CD14-positive monocyte (primary cell): ENCODE results near the gene TIMP1. TPM values are rescaled to one million over a fixed set of nuclear protein-coding genes. Genes with fewer than 3 reads are reported as not detected.
"Not testable (repeated sequence)": the region's sequence is repeated elsewhere in the genome, so short reads cannot be mapped to it uniquely, and the experiment has no call there.

ENCODE experiments used
- DNase-seq, 3 donors: peaks; one replicate each; pipeline ENCODE4 v3.0.0-alpha.2; 2011 to 2022
- H2AFZ ChIP-seq: 2 replicates; pipeline ENCODE4 v1.6.0; 2012; ENCODE audit warnings: mild to moderate bottlenecking, low read depth, low read length, inconsistent platforms; ENCODE audit not compliant: insufficient read depth, poor library complexity, severe bottlenecking
- H3K27ac ChIP-seq, 2 donors: 1 replicate in 1 of 2; 2 replicates in 1 of 2; pipeline ENCODE4 v1.5.1; 2012 to 2013; ENCODE audit warnings: low read length in 2 of 2, control low read depth in 1 of 2, inconsistent platforms in 1 of 2, low read depth in 1 of 2, mild to moderate bottlenecking in 1 of 2
- H3K27me3 ChIP-seq, 2 donors: one replicate each; pipeline versions ENCODE4 v1.6.0 to v1.6.1; 2011 to 2013; ENCODE audit warnings: low read length in 2 of 2; ENCODE audit not compliant: control insufficient read depth in 2 of 2, insufficient read depth in 2 of 2
- H3K36me3 ChIP-seq, 2 donors: replicated peaks in 1 of 2; 1 replicate in 1 of 2; 2 replicates in 1 of 2; pipeline versions ENCODE4 v1.5.1 to v1.6.1; 2012 to 2013; ENCODE audit warnings: low read length in 2 of 2, control low read depth in 1 of 2, inconsistent platforms in 1 of 2, mild to moderate bottlenecking in 1 of 2; ENCODE audit not compliant: insufficient read depth in 2 of 2, control insufficient read depth in 1 of 2
- H3K4me1 ChIP-seq, 2 donors: 1 replicate in 1 of 2; 2 replicates in 1 of 2; pipeline versions ENCODE4 v1.5.1 to v1.6.1; 2012 to 2013; ENCODE audit warnings: low read length in 2 of 2, control low read depth in 1 of 2, inconsistent platforms in 1 of 2, mild to moderate bottlenecking in 1 of 2, moderate library complexity in 1 of 2; ENCODE audit not compliant: insufficient read depth in 2 of 2, control insufficient read depth in 1 of 2
- H3K4me2 ChIP-seq: replicated peaks from 2 replicates; pipeline ENCODE3; 2012; ENCODE audit warnings: low read length, moderate library complexity, mild to moderate bottlenecking; ENCODE audit not compliant: poor library complexity, severe bottlenecking; ENCODE audit errors: extremely low read depth
- H3K4me3 ChIP-seq, 3 experiments: fragments of 200-600 bp in 1 of 3; sonication (generic) in 1 of 3; replicated peaks in 1 of 3; 1 replicate in 2 of 3; 2 replicates in 1 of 3; pipeline ENCODE4 v1.5.1; 2011 to 2013; ENCODE audit warnings: low read length in 3 of 3, mild to moderate bottlenecking in 3 of 3, control low read depth in 2 of 3, low read depth in 2 of 3, inconsistent platforms in 1 of 3, moderate library complexity in 1 of 3
- H3K79me2 ChIP-seq: 2 replicates; pipeline ENCODE4 v1.6.0; 2012; ENCODE audit warnings: mild to moderate bottlenecking, control low read depth, inconsistent platforms, low read length, moderate library complexity; ENCODE audit not compliant: insufficient read depth
- H3K9ac ChIP-seq: 2 replicates; pipeline ENCODE4 v1.6.0; 2017; ENCODE audit warnings: low read length, mild to moderate bottlenecking; ENCODE audit not compliant: insufficient read depth, poor library complexity, severe bottlenecking
- H3K9me3 ChIP-seq, 2 donors: replicated peaks in 1 of 2; 1 replicate in 1 of 2; 2 replicates in 1 of 2; pipeline versions ENCODE4 v1.5.1 to v1.6.1; 2012 to 2013; ENCODE audit warnings: low read length in 2 of 2, control low read depth in 1 of 2; ENCODE audit not compliant: control insufficient read depth in 1 of 2, insufficient read depth in 1 of 2
- H4K20me1 ChIP-seq: 2 replicates; pipeline ENCODE4 v1.6.0; 2012; ENCODE audit warnings: mild to moderate bottlenecking, low read length, control low read depth, moderate library complexity; ENCODE audit not compliant: insufficient read depth
- H3K27ac Mint-ChIP-seq, 7 donors: one replicate each; pipeline ENCODE4 v1.8.0; 2020; ENCODE audit warnings: mild to moderate bottlenecking in 7 of 7, mixed read lengths in 7 of 7, moderate library complexity in 6 of 7, inconsistent platforms in 2 of 7
- H3K27me3 Mint-ChIP-seq, 3 donors: one replicate each; pipeline ENCODE4 v1.8.0; 2021 to 2022; ENCODE audit warnings: low read depth in 3 of 3, mild to moderate bottlenecking in 3 of 3, mixed read lengths in 3 of 3, moderate library complexity in 3 of 3, inconsistent platforms in 1 of 3
- H3K36me3 Mint-ChIP-seq, 2 donors: one replicate each; pipeline ENCODE4 v1.8.0; 2020; ENCODE audit warnings: mixed read lengths in 2 of 2, inconsistent platforms in 1 of 2, mild to moderate bottlenecking in 1 of 2
- H3K4me1 Mint-ChIP-seq: one replicate; pipeline ENCODE4 v1.8.0; 2020; ENCODE audit warnings: mild to moderate bottlenecking, mixed read lengths
- H3K4me3 Mint-ChIP-seq, 2 donors: one replicate each; pipeline ENCODE4 v1.8.0; 2020; ENCODE audit warnings: mild to moderate bottlenecking in 2 of 2, mixed read lengths in 2 of 2, moderate library complexity in 1 of 2
- H3K9me3 Mint-ChIP-seq, 7 donors: one replicate each; pipeline ENCODE4 v1.8.0; 2020 to 2022; ENCODE audit warnings: mixed read lengths in 7 of 7, mild to moderate bottlenecking in 6 of 7, moderate library complexity in 6 of 7, inconsistent platforms in 2 of 7
- CTCF ChIP-seq: fragments of 200-600 bp; IDR thresholded peaks from one replicate; pipeline ENCODE4 v1.8.0; 2022; ENCODE audit warnings: antibody characterized with exemption, mild to moderate bottlenecking
- WGBS: methylation state at CpG from one replicate; pipeline ENCODE4 v1.1.5; 2013; ENCODE audit warnings: missing lambda C conversion rate; ENCODE audit not compliant: insufficient coverage; 5-methylcytosine and 5-hydroxymethylcytosine counted together
- intact Hi-C, 2 donors: fragments of 100-400 bp; cut with micrococcal nuclease; formaldehyde crosslinking; loops; one replicate each; pipeline versions ENCODE4 v1.15.0 to v1.15.1; 2023
- polyA plus RNA-seq, 3 donors: library from polyadenylated mRNA; depleted of rRNA in 1 of 3; unstranded in 2 of 3; stranded (reverse) in 1 of 3; fragments of 300-500 nt in 2 of 3; fragments of >200 nt in 1 of 3; fragmentation: Illumina TruSeq in 2 of 3; gene quantifications; 1 replicate in 2 of 3; 2 replicates in 1 of 3; pipeline ENCODE4 v1.2.3, GENCODE V29; 2012 to 2021

The TIMP1 gene
- polyA plus RNA-seq, 3 donors, result 591 to 682 (median 632) TPM

- WGBS, result no CpG with 5 or more reads among the region's 3 CpGs
- H3K79me2 ChIP-seq, result no peaks in the 10 kb centered on the region
- intact Hi-C loops, result no loop called here
- TF ChIP-seq CTCF, result no peak
- H3K9ac ChIP-seq, result no peak overlapping the region
- H3K36me3 Mint-ChIP-seq, result no peaks in the 10 kb centered on the region
- H2AFZ ChIP-seq, result no peak overlapping the region
- H3K27me3 ChIP-seq, result no peaks in the 10 kb centered on the region
- H3K4me3 Mint-ChIP-seq, result no peak overlapping the region
- H3K4me1 ChIP-seq, result no peaks in the 10 kb centered on the region
- H3K27ac ChIP-seq, result no peak overlapping the region
- no peaks in the 10 kb centered on the region for H4K20me1 ChIP-seq
- H3K9me3 Mint-ChIP-seq, result peaks cover 2 to 31% (median 15%) of the 10 kb centered on the region in 7 donors
- no peak for DNase-seq
- H3K27ac Mint-ChIP-seq, result no peak overlapping the region
- H3K4me2 ChIP-seq, result no peak overlapping the region
- H3K36me3 ChIP-seq, result no peaks in the 10 kb centered on the region
- H3K27me3 Mint-ChIP-seq, result peaks cover 0 to 6% (median 2%) of the 10 kb centered on the region in 3 donors
- no peaks in the 10 kb centered on the region for H3K4me1 Mint-ChIP-seq
- H3K4me3 ChIP-seq, result no peak overlapping the region
- H3K9me3 ChIP-seq, result peaks cover 5 to 9% of the 10 kb centered on the region in 2 donors
Measured at GRCh38 chrX:47597222-47597621, 15.0 kb downstream of the TIMP1 start.

GRCh38 chrX:47603125-47603524, 20.9 kb downstream of the TIMP1 start:
- DNase-seq, H3K4me3 Mint-ChIP-seq, H3K27ac Mint-ChIP-seq, H3K36me3 ChIP-seq, H3K27me3 ChIP-seq, H3K4me3 ChIP-seq, H2AFZ ChIP-seq, H3K27ac ChIP-seq, H3K9ac ChIP-seq, H4K20me1 ChIP-seq, H3K79me2 ChIP-seq, intact Hi-C loops, H3K36me3 Mint-ChIP-seq, H3K27me3 Mint-ChIP-seq, H3K4me2 ChIP-seq, H3K9me3 ChIP-seq: not testable (repeated sequence)
- peaks cover 16 to 22% of the 10 kb centered on the region in 2 donors for H3K4me1 ChIP-seq
- Mint-ChIP-seq H3K4me1 (peaks cover 13% of the 10 kb centered on the region), H3K9me3 (peaks cover 0 to 13% (median 5%) of the 10 kb centered on the region in 7 donors)
- WGBS, result no CpG with 5 or more reads among the region's 4 CpGs
